ENCODE measurements around the gene GLG1.
"Not testable (repeated sequence)": the region's sequence is repeated elsewhere in the genome, so short reads cannot be mapped to it uniquely, and the experiment has no call there.

DNA sequence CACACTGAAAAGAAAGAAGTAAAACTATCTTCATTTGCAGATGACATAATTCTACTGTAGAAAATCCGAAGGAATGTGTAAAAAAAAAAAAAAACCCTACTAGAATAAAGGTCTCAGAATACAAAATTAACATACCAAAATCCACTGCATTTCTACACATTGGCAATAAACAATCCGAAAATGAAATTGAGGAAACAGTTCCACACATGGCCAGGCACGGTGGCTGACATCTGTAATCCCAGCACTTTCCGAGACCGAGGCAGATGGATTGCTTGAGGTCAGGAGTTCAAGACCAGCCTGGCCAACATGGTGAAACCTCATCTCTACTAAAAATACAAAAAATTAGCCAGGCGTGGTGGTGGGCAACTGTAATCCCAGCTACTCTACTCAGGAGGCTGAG, 181.2 kb downstream of the GLG1 start:
- TF ChIP-seq EZH2phosphoT487 (IDR thresholded peaks at IDR 0.05; ENCODE audit: low read length): not testable (repeated sequence)
- TF ChIP-seq, protein P1, sequence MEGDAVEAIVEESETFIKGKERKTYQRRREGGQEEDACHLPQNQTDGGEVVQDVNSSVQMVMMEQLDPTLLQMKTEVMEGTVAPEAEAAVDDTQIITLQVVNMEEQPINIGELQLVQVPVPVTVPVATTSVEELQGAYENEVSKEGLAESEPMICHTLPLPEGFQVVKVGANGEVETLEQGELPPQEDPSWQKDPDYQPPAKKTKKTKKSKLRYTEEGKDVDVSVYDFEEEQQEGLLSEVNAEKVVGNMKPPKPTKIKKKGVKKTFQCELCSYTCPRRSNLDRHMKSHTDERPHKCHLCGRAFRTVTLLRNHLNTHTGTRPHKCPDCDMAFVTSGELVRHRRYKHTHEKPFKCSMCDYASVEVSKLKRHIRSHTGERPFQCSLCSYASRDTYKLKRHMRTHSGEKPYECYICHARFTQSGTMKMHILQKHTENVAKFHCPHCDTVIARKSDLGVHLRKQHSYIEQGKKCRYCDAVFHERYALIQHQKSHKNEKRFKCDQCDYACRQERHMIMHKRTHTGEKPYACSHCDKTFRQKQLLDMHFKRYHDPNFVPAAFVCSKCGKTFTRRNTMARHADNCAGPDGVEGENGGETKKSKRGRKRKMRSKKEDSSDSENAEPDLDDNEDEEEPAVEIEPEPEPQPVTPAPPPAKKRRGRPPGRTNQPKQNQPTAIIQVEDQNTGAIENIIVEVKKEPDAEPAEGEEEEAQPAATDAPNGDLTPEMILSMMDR (IDR thresholded peaks at IDR 0.05; ENCODE audit: low read length): not testable (repeated sequence)
